T-cell (primary cell): Measurements from ENCODE around the gene RAPGEF4. TPM values are rescaled to one million over a fixed set of nuclear protein-coding genes. Genes with fewer than 3 reads are reported as not detected.

Experiments used
- ATAC-seq, 4 experiments: fragments of 200-7000 bp in 3 of 4; fragments of 150-1000 bp in 1 of 4; cut with Tn5 transposase; replicated peaks in 1 of 4; 1 replicate in 3 of 4; 2 replicates in 1 of 4; pipeline ENCODE4 v1.10.0; 2021; ENCODE audit warnings: moderate library complexity in 3 of 4, mild to moderate bottlenecking in 2 of 4, moderate number of reproducible peaks in 1 of 4
- CTCF ChIA-PET, 2 donors: fragments of 300-600 bp; sonication (Branson Sonifier 250); formaldehyde crosslinking; loops; one replicate each; lab custom pipeline; 2022; ENCODE audit warnings: antibody characterized with exemption in 2 of 2; lab: Charles Lee
- POLR2A ChIA-PET, 2 donors: fragments of 300-600 bp; sonication (Branson Sonifier 250); formaldehyde crosslinking; loops; one replicate each; lab custom pipeline; 2022; ENCODE audit warnings: antibody characterized with exemption in 2 of 2; lab: Charles Lee
- DNase-seq, 35 experiments: peaks; one replicate each; pipeline versions ENCODE4 v3.0.0 to v3.0.0-alpha.2; 2013 to 2023
- H3K27ac ChIP-seq: one replicate; pipeline ENCODE4 v1.5.1; 2013; ENCODE audit warnings: low read length
- H3K27me3 ChIP-seq, 2 experiments: replicated peaks in 1 of 2; 1 replicate in 1 of 2; 2 replicates in 1 of 2; pipeline versions ENCODE4 v1.6.1 to v1.7.0; 2013; ENCODE audit warnings: low read length in 1 of 2, mixed read lengths in 1 of 2; ENCODE audit not compliant: control insufficient read depth in 2 of 2, insufficient read depth in 2 of 2; ENCODE audit errors: extremely low read depth in 1 of 2
- H3K36me3 ChIP-seq, 2 donors: 1 replicate in 1 of 2; 2 replicates in 1 of 2; pipeline versions ENCODE4 v1.6.1 to v1.7.0; 2013; ENCODE audit warnings: low read length in 1 of 2; ENCODE audit not compliant: control insufficient read depth in 2 of 2, insufficient read depth in 1 of 2; ENCODE audit errors: extremely low read depth in 1 of 2
- H3K4me1 ChIP-seq, 2 experiments: 1 replicate in 1 of 2; 2 replicates in 1 of 2; pipeline versions ENCODE4 v1.6.1 to v1.7.0; 2013; ENCODE audit warnings: low read length in 2 of 2, mixed read lengths in 1 of 2; ENCODE audit not compliant: insufficient read depth in 2 of 2, control insufficient read depth in 1 of 2; ENCODE audit errors: extremely low read depth in 1 of 2
- H3K4me3 ChIP-seq, 2 donors: 1 replicate in 1 of 2; 2 replicates in 1 of 2; pipeline versions ENCODE4 v1.5.1 to v1.7.0; 2013; ENCODE audit warnings: mild to moderate bottlenecking in 2 of 2, low read length in 1 of 2, moderate library complexity in 1 of 2; ENCODE audit not compliant: control insufficient read depth in 1 of 2; ENCODE audit errors: extremely low read depth in 1 of 2
- H3K9me3 ChIP-seq: 2 replicates; pipeline ENCODE4 v1.7.0; 2013
- H3K27ac Mint-ChIP-seq, 2 donors: one replicate each; pipeline ENCODE4 v1.8.0; 2020 to 2021; ENCODE audit warnings: mild to moderate bottlenecking in 2 of 2, mixed read lengths in 2 of 2
- H3K27me3 Mint-ChIP-seq, 2 donors: one replicate each; pipeline ENCODE4 v1.8.0; 2021 to 2022; ENCODE audit warnings: mixed read lengths in 2 of 2
- H3K36me3 Mint-ChIP-seq: one replicate; pipeline ENCODE4 v1.8.0; 2021; ENCODE audit warnings: mixed read lengths
- H3K4me1 Mint-ChIP-seq, 3 donors: one replicate each; pipeline ENCODE4 v1.8.0; 2020 to 2022; ENCODE audit warnings: mixed read lengths in 3 of 3, mild to moderate bottlenecking in 1 of 3
- H3K4me3 Mint-ChIP-seq, 3 donors: one replicate each; pipeline ENCODE4 v1.8.0; 2020 to 2022; ENCODE audit warnings: mild to moderate bottlenecking in 3 of 3, mixed read lengths in 3 of 3, moderate library complexity in 3 of 3
- H3K9me3 Mint-ChIP-seq, 3 donors: one replicate each; pipeline ENCODE4 v1.8.0; 2020 to 2022; ENCODE audit warnings: mixed read lengths in 3 of 3
- WGBS: methylation state at CpG from one replicate; pipeline ENCODE4 v1.1.5; 2013; ENCODE audit warnings: missing lambda C conversion rate; ENCODE audit not compliant: insufficient coverage; 5-methylcytosine and 5-hydroxymethylcytosine counted together
- total RNA-seq, 35 experiments: library from RNA in 6 of 35; stranded (reverse) in 6 of 35; fragments of 120-200 nt in 1 of 35; gene quantifications; one replicate each; pipeline versions ENCODE4 v1.2.1 to v1.2.4 and lab custom pipeline; 2013 to 2026

The RAPGEF4 gene
- total RNA-seq, 5 donors from 2014 or later (not counting 1 experiment from before 2014, with no cell fraction given), result 0.18 to 2.5 (median 0.38) TPM

DNA sequence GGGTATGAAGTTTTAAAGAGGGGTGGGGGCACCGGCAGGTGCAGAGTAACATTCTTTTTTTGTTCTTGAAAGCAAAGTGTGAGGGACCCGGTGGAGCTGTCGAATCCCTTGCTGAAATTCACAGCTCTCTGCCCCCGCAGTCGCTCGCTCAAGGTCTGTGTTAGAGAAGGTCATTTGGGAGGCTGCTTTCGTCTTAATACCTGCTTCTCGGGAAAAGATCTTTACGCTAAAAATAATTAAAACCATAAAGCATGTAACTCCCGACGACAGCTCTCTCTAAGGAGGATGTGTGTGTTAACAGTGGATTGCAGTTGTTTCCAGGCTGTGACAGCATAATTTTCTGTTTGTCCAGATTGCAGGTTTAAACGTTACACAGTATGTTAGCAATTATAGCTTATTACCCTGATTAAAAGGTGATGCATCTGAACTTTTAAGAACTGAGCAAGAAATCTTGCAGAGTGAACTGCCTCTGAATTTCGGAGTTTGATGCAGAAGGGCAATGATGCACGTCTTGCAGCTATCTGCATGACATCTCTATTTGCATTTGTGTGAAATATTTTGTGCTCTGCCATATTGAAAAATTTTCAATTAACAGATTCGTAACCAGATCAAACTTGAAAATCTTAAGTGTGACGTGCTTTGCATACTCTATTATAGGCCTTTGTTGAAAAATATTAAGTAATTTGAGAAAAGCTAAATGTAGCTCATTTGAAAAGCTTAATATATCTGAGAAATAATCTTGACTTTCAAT is 954 bp downstream of the RAPGEF4 start:
- Histone ChIP-seq H3K27me3 (peaks cover 0 to 17% of the 10 kb centered on the region in 2 experiments), H3K4me3 (peak overlapping the region in 1 of 2 donors; percentile 81), H3K9me3 (no peaks in the 10 kb centered on the region), H3K4me1 (peaks cover 0 to 8% of the 10 kb centered on the region in 2 experiments), H3K36me3 (no peaks in the 10 kb centered on the region), H3K27ac (no peak overlapping the region)
- peaks cover 50 to 56% of the 10 kb centered on the region in 2 donors for H3K27me3 Mint-ChIP-seq
- WGBS, result 0% methylated on average over 2 of the region's 16 CpGs
- H3K9me3 Mint-ChIP-seq, result no peaks in the 10 kb centered on the region
- POLR2A ChIA-PET, result no interaction called here
- peaks cover 0 to 13% (median 7%) of the 10 kb centered on the region in 3 donors for H3K4me1 Mint-ChIP-seq
- H3K27ac Mint-ChIP-seq, result no peak overlapping the region
- no peaks in the 10 kb centered on the region for H3K36me3 Mint-ChIP-seq
- DNase-seq (no peak), ATAC-seq (no peak)
- peak overlapping the region; percentile 63 to 75 (median 75) for H3K4me3 Mint-ChIP-seq
- CTCF ChIA-PET, result no interaction called here

DNA sequence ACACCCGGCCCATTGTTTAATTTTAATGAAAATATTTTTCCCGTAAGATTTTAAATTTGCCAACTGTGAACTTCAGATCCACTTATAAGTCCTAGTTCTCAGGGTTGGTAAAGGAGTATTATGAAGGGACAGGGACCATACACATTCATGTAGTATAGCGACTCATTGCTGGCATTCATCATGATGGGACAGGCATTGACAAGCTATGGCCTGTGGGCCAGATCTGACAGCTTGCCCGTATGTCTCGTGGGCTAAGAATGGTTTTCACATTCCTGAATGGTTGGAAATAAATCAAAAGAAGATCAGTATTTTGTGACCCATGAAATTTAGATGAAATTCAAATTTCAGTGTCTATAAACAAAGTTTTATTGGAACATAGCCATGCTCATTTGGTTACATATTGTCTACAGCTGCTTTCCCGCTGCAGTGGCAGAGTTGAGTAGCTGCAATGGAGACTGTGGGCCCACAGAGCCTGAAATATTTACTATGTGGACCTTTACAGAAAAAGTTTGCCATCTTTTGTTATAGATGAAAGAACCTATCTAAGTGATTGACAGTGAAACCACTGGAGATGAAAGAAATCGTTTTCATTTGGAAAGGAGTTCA is 4.1 kb downstream of the RAPGEF4 start:
- Histone ChIP-seq H3K27ac (no peak overlapping the region), H3K4me3 (no peak overlapping the region), H3K27me3 (peaks cover 0 to 13% of the 10 kb centered on the region in 2 experiments), H3K4me1 (peaks cover 0 to 8% of the 10 kb centered on the region in 2 experiments), H3K9me3 (peaks cover 2% of the 10 kb centered on the region), H3K36me3 (no peaks in the 10 kb centered on the region)
- CTCF ChIA-PET, result no interaction called here
- no peak for DNase-seq
- no peak overlapping the region for H3K4me3 Mint-ChIP-seq
- 84% methylated on average over 6 of the region's 7 CpGs for WGBS
- POLR2A ChIA-PET, result no interaction called here
- H3K9me3 Mint-ChIP-seq, result peaks cover 4 to 9% (median 7%) of the 10 kb centered on the region in 3 donors
- no peak for ATAC-seq
- no peaks in the 10 kb centered on the region for H3K36me3 Mint-ChIP-seq
- peaks cover 45 to 48% of the 10 kb centered on the region in 2 donors for H3K27me3 Mint-ChIP-seq
- H3K4me1 Mint-ChIP-seq, result peaks cover 0 to 10% (median 7%) of the 10 kb centered on the region in 3 donors
- H3K27ac Mint-ChIP-seq, result no peak overlapping the region

DNA sequence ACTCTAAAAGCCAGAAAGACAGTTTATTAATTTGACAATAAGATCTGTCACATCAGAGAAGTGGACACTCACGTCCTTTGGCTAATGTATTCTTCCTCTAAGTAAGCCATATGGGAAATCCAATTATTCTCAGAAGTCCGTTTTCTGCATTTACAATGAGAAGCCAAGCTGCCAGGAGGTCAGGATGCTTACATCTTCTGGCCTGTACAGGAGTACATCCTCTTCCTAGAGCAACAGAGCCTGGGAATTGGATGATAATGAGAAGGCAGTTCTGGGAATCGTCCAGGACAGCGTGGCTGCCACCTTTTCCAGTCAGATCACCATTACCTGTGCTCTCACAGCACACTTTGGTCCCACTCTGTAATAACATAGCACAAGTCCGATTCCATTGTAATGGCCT is 5.2 kb downstream of the RAPGEF4 start:
- Mint-ChIP-seq H3K4me3 (no peak overlapping the region), H3K27ac (no peak overlapping the region), H3K27me3 (peaks cover 43 to 46% of the 10 kb centered on the region in 2 donors), H3K9me3 (peaks cover 4 to 9% (median 7%) of the 10 kb centered on the region in 3 donors), H3K4me1 (peaks cover 0 to 8% (median 7%) of the 10 kb centered on the region in 3 donors), H3K36me3 (no peaks in the 10 kb centered on the region)
- H3K4me3 ChIP-seq, result no peak overlapping the region
- ATAC-seq, result no peak
- H3K27ac ChIP-seq, result no peak overlapping the region
- peaks cover 0 to 6% of the 10 kb centered on the region in 2 experiments for H3K4me1 ChIP-seq
- 80% methylated on average over 4 of the region's 5 CpGs for WGBS
- ChIA-PET POLR2A (no interaction called here), CTCF (no interaction called here)
- no peaks in the 10 kb centered on the region for H3K36me3 ChIP-seq
- H3K9me3 ChIP-seq, result peaks cover 2% of the 10 kb centered on the region
- DNase-seq, result no peak
- H3K27me3 ChIP-seq, result peaks cover 0 to 6% of the 10 kb centered on the region in 2 experiments

DNA sequence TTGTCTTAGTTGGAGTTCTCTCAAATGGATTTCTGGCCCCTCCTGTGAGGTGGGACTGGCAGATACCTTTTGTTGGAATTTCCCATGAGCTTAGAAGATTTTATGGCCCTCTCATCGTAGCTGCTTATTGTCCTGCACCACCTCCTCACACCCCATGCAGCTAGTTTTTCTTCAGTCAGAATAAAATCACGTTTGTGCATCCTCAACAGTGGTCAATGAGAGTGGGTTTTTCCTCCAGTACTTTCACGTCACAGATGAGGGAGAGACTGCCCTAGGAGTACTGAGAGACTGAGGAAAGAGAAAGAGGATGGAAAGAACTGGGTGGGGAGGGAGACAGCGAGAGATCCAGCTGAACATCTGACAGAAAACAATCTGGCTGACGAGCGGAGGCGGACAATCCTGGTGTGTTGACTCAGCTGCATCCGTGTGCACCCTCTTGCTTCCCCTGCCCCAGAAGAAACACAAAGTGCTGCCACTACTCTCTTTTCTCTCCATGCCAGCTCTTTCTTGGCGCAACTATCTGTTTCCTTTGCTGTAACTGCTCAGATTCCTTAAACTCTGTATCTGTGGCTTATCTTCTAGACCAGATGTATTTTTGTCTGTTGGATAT is 7.4 kb downstream of the RAPGEF4 start:
- Histone ChIP-seq H3K36me3 (no peaks in the 10 kb centered on the region), H3K9me3 (peaks cover 2% of the 10 kb centered on the region), H3K27me3 (no peaks in the 10 kb centered on the region), H3K27ac (no peak overlapping the region), H3K4me3 (no peak overlapping the region), H3K4me1 (no peaks in the 10 kb centered on the region)
- WGBS, result 92% methylated on average over 5 of the region's 9 CpGs
- no peak overlapping the region for H3K27ac Mint-ChIP-seq
- H3K4me3 Mint-ChIP-seq, result no peak overlapping the region
- H3K9me3 Mint-ChIP-seq, result peaks cover 4 to 12% (median 7%) of the 10 kb centered on the region in 3 donors
- CTCF ChIA-PET, result no interaction called here
- peaks cover 28% of the 10 kb centered on the region in 2 donors for H3K27me3 Mint-ChIP-seq
- POLR2A ChIA-PET, result no interaction called here
- H3K36me3 Mint-ChIP-seq, result no peaks in the 10 kb centered on the region
- no peak for ATAC-seq
- no peak for DNase-seq
- no peaks in the 10 kb centered on the region for H3K4me1 Mint-ChIP-seq

DNA sequence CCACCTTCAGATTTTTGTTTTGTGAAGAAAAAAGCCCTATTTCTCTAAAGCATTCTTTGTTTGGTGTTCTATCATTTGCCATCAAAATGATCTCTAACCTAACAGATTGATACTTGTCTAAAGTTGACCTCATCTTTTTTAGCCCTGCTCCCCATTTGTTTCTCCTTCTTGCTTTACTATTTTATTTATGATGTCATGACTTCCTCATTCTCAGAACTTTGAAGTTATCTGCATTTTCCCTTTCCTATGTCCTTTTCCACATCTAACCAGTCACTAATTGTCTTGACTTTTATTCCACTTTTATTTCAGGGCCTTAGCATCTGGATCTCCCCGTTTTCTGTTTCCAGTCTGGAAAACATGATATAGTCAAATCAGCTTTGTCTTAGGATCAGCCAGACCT is 8.3 kb downstream of the RAPGEF4 start:
- 78% methylated on average over 1 of the region's 1 CpG for WGBS
- Mint-ChIP-seq H3K9me3 (peaks cover 4 to 12% (median 7%) of the 10 kb centered on the region in 3 donors), H3K27me3 (peaks cover 19 to 22% of the 10 kb centered on the region in 2 donors), H3K27ac (no peak overlapping the region), H3K4me3 (no peak overlapping the region), H3K4me1 (no peaks in the 10 kb centered on the region), H3K36me3 (no peaks in the 10 kb centered on the region)
- Histone ChIP-seq H3K27ac (no peak overlapping the region), H3K4me1 (no peaks in the 10 kb centered on the region), H3K27me3 (no peaks in the 10 kb centered on the region), H3K9me3 (peaks cover 2% of the 10 kb centered on the region), H3K36me3 (no peaks in the 10 kb centered on the region), H3K4me3 (no peak overlapping the region)
- CTCF ChIA-PET, result no interaction called here
- DNase-seq (no peak), ATAC-seq (no peak)
- POLR2A ChIA-PET, result no interaction called here

DNA sequence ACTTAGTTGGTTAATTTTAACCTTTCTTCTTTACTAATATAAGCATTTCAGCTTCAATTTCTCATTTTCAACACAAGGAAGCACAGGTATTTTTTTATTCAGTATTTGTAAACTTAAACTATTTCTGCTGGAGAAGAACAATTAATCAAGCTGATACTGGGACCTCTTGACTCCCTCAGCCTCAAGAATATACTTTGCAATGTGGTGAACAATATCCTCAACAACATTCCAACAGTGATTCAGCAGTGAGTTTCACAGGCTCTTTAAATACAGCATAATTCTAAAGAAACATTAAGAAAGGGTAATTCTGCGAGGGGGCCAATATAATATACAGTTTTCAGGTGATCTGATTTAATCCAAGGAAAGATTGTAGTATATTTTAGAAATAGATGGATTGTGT is 10.0 kb downstream of the RAPGEF4 start:
- POLR2A ChIA-PET, result no interaction called here
- DNase-seq, result no peak
- no CpG with 5 or more reads among the region's 1 CpG for WGBS

More for the DNA sequence above, 10.0 kb downstream of the RAPGEF4 start:
- H3K9me3 ChIP-seq, result peaks cover 2% of the 10 kb centered on the region
- no peaks in the 10 kb centered on the region for H3K36me3 ChIP-seq
- H3K27me3 ChIP-seq, result no peaks in the 10 kb centered on the region
- no peak overlapping the region for H3K4me3 ChIP-seq
- no peak overlapping the region for H3K4me3 Mint-ChIP-seq
- peaks cover 24% of the 10 kb centered on the region in 2 donors for H3K27me3 Mint-ChIP-seq
- H3K36me3 Mint-ChIP-seq, result no peaks in the 10 kb centered on the region
- H3K9me3 Mint-ChIP-seq, result peaks cover 4 to 12% (median 7%) of the 10 kb centered on the region in 3 donors
- ATAC-seq, result no peak
- no peaks in the 10 kb centered on the region for H3K4me1 Mint-ChIP-seq
- CTCF ChIA-PET, result no interaction called here
- no peak overlapping the region for H3K27ac ChIP-seq
- no peaks in the 10 kb centered on the region for H3K4me1 ChIP-seq
- H3K27ac Mint-ChIP-seq, result no peak overlapping the region
